A549 (cell line): ENCODE measurements around the gene DDX54.

Experiments
- CTCF ChIP-seq: fragments of >200 bp; sonication (Bioruptor Twin); formaldehyde crosslinking; IDR thresholded peaks from 3 replicates; pipeline ENCODE4 v1.5.1; 2016
- POLR2A ChIP-seq: IDR thresholded peaks from 2 replicates; pipeline ENCODE4 v1.6.1; 2012; ENCODE audit warnings: mild to moderate bottlenecking, low read length

GRCh38 chr12:113112043-113112899 is 73.0 kb downstream of the DDX54 start:
- TF ChIP-seq CTCF (no peak), POLR2A (no peak)
